ENCODE results near the gene SLC13A2.

DNA sequence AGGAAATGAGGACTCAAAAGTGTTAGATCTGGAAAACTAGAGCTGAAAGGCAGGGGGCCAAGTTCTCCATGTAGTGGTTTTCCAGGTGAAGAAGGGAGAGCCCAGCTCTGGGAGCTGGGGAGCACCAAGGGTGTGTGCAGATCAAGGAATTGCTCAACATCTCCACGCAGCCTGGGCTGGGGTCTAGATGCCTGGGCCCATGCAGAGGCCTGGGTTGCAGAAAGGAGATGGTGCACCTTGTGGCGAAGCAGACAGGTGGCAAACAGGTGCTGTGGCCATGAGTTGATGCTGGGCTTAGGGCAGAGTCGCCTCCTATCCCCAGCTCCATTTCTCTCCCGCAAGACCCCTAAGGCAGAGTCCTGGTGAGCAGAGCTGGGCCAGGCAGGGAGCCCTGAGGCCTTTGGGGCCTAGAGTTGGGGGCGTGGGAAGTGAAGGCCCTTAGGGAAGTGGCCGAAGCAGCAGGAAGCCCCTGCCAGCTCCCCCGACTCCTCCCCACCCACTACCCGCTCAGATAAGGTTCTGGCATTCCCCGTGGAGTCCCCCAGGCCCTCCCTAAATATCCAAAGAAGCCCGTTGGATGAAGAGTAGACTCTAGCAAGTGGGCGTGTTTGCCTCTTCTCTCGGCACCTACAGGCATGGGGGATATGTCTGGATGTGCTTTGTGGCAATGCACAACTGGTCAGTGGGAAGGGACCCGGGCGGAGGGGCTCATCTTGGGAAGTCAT is 33.5 kb downstream of the SLC13A2 start:
- no peak for TF ChIP-seq CTCF (IDR thresholded peaks at IDR 0.05)
- TF ChIP-seq POLR2A (IDR thresholded peaks at IDR 0.05), result no peak

Measured in adrenal gland (tissue), 5 donors.